ENCODE data around the gene SELENOS.

SELENOS gene, protein sequence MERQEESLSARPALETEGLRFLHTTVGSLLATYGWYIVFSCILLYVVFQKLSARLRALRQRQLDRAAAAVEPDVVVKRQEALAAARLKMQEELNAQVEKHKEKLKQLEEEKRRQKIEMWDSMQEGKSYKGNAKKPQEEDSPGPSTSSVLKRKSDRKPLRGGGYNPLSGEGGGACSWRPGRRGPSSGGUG

DNA sequence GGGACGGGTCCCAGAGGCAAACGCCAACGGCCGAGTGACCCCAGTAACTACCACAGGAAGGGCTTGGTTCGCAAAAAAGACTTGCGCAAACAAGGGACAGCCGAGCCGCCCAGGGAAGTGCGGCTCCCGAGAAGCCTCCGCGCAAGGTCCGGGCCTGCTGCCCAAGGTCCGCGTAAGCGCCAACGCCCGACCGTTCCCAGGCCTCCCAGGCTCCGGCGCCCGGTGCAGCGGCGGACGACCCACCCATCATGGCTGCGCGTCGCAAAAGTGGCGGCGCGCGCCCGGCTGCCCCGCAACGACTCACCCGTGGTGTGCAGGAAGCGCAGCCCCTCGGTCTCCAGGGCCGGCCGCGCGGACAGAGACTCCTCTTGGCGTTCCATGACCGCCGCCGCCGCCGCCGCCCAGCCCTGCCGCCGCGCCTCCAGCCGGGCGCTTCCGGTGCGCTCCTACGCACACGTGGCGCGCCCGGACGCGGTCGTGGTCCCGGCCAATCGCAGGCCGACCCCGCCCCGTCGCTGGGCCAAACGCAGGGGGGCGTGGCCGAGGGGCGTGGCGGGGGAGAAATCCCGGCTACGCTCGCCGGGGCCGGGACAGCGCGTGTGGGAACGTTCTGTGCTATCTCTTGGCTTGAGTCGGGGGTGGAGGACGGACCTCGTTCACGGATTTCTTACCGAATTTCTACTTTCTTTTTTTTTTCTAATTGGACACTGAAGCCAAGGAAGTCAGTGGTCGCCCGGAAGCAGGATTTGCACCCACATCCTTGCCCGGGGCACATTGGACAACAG, at the start of gene SELENOS:
SELENOS (minus strand) TSS at position 448 of the 785 bp plus-strand sequence; CDS start at position 380, 68 bp downstream.
- peak; percentile 71 to 92 (median 72) for DNase-seq (ENCODE audit: low read depth in 3 of 3)

DNA sequence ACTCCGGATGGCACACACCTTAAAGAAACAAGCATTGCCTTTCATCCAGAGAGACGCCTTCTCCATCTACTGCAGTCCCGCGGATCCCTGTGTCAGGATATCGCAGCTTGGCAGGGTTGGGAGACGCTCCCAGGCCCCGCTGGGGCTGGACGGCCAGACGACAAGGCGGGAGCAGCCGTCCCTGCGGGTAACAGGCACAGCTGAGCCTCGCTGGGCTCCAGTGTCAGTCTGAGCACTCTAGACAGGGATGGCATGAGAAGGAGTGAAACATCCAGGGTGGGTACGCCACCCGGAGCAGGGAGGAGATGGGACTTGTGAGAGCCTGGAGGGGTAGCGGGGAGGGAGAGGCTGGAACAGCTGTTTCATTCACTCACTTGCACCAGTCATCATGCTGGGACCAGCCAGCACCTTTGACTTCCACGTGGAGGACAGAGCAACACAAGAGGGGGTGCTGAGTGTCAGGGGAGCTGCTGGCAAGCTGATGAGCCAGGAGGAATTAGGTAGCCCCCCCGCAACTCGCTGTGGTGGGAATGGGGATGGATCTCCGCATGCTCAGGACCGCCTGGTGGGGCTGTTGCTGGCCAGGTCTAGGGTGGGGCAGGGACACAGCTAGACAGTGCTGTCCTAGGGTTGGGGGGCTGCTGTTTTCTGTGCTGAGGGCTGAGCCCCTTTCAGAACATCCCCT, 49.3 kb upstream of the SELENOS start:
- no peak for DNase-seq (ENCODE audit: low read depth in 3 of 3)

DNA sequence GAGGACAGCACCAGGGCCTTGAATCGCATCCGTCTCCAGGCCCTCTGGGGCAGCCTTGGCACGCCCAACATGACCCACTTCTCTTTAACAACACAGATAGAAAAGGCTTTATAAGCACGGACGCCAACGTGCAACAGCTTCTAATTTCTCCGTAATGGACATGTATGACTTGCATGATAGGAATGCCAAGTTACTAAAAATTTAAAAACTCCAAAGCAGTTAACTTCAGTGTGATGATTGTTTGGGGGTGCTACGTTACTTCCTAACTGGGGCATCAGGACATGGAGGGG, 48.7 kb upstream of the SELENOS start:
- no peak for DNase-seq (ENCODE audit: low read depth in 3 of 3)

DNA sequence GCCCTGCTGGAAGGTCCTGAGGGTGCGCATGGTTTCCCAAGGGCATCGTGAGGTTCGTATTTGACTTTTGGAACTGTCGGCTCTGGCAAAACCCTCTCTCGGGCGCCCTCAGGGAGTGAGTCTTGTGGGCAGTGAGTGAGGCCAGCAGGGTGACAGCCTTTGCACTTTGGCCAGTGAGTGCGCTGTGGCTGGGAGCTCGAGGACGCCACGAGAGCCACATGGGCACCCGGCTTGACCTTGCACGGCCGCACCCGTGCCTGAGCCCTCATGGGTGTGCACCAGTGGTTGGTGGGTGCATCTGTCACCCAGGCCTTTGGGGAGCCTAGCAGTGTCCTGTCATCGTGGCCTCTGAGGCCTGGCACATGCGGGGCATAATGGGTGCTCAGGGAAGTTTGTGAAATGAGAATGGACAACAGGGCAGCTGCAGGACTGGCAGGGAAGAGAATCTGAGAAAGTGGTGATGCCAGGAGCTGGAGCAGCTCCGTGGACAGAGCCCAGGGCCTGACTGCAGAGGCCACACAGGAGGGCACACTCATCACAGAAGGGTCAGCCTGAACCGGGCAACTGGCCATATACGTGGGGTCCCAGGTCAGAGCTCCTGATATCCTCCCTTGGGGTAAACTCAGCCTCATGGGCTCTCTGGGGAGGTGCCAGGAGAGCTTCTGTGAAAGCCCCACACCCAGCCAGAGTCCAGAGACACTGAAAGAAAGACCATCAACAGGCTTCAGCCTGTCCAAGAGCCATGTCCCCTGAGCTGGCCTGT, 48.2 kb upstream of the SELENOS start:
- DNase-seq (ENCODE audit: low read depth in 3 of 3), result no peak

DNA sequence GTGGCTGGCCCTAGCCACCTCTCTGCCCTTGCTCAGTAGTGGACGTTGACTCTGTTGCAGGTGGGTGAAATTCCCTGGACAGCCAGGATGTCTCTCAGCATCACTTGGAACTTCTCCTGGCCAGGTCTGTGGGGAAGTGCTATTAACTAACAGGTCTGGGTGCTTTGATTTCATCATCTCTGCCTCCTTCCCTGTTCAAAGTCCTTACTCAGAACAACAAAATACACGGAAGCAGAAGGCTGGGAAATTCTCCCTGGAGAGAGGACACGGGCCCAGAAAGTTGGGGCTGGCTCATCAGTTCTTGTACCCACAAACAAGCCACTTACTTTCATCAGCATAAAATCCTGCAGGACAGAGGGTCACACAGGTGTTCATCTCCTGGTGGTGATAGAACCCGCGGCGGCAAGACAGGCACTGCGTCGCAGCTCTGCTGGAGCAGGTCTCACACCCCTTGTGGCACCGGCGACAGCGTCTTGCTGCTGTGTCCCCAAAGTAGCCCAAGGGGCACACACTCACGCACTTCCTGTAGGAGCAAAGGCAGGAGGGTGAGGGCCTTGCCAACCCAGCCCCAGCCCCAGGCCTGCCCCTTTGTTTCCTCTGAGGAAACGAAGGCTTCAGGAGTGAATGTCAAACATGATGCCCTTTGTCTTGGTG, 47.4 kb upstream of the SELENOS start:
- no peak for DNase-seq (ENCODE audit: low read depth in 3 of 3)

DNA sequence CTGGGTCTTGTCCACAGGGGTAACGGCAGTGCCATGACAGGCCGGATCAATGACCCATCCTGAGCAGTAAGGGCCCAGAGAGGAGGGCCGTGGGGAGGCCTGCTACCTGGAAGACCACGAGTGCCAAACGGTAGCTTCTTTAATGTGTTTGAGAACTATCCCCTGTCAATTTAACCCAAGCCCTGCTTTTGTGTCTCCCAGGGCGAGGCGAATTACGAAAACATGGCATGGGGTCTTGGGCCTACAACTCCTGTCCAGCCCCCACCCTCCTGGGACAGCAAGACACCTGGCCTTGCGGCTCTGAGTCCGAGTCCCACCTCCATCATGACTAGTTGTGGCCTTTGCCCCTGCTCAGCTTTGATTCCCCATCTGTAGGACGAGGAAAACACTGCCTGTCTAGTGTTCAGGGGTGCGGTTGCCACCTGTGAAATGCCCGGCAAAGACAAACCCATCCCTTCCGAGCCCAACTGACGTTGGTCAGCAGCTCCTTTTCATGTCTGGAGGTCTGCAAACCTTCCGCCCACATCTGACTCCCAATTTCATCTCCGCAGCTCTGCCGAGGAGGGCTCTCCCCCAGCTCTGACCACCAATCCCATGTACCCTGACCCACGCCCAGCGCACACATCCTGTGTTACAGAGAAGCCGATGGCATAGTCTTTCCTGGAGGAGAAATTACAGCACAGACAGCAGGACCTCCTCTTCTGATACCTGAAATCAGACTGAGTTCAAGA, 46.7 kb upstream of the SELENOS start:
- DNase-seq (ENCODE audit: low read depth in 3 of 3), result no peak

DNA sequence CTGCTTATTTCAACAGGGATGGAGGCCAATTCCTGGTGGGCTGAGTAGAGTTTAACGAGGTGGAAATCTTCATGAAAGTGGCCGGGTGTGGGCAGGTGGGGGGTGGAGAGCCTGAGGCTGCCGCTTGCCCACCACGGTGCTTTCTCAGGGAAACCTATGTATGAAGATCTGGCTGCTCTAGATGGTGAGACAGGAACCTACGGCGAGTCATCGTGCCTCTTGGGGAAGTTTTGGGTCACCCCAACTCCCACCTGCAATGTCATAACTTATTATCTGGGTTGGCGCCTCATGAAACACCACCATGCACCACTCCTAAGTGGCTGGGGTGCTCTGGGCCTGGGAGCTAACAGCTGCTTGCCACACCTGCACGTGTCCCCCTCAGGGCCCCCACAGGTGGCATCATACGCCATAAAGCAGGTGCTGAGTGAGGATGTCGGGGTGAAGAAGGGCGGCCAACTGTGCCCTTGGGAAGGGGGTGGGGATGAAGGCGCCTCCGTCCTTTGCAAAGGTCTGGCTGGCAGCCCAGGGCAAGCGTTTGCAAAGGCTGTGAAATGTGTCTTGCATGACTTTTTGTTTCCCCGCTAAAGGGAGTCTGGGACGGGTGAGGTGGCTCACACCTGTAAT, 45.7 kb upstream of the SELENOS start:
- DNase-seq (ENCODE audit: low read depth in 3 of 3), result no peak

DNA sequence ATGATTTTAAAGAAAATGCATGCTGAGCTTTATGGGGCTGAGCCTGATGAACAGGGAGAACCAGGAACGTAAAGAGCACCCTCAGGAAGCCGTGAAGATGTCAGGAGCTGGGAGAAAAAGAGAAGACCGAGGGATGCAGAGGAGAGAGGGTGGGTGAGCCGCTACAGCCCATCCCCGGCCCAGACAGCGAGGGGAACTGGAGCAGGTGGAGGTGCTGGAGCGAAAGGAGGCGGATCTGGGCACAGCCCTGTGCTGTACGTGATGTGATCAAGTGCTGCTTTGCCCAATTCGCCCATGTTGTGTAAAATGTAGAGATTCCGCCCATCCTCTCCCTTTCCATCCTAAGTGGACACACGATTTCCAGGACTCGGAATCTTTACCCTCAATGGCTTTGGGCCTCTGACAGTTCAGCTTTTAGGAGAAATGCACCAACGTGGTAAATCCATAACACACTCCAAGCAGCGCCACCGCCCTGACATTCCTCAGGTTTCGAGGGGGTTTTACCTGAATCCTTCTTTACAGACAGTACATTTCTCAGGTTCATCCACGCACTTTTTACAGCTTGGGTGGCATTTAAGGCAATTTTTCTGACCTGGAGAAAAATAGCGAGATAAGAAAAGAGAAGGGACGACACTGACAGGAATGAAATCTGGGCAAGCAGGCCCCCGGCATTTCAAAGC, 44.9 kb upstream of the SELENOS start:
- no peak for DNase-seq (ENCODE audit: low read depth in 3 of 3)

DNA sequence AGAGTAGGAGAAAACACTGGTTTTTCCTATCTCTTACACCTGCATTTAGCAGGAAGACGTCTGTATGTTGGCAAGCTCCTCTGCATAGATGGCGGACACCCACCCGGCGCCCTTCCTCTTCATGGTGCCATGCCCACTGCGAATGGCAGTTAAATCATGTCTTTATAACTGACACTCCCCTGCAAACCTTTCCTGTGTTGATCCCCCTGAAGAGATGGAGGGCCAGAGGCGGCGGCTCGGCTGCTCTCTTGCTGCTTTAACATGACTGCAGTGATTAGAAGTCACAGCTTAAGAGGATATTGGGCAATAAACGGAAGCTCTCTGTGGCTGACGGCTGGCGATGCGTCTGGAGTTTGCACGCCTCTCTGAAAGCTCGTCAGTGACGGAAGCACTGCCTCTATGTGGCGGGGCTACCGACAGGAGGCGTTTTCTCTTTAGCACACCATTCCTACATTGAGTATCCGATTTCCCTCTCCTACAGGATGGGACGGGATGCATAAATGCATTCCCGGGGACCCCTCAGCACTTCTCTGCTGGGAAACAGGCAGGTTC, 43.3 kb upstream of the SELENOS start:
- DNase-seq (ENCODE audit: low read depth in 3 of 3), result peak in 2 of 3 donors; percentile 38 to 50

DNA sequence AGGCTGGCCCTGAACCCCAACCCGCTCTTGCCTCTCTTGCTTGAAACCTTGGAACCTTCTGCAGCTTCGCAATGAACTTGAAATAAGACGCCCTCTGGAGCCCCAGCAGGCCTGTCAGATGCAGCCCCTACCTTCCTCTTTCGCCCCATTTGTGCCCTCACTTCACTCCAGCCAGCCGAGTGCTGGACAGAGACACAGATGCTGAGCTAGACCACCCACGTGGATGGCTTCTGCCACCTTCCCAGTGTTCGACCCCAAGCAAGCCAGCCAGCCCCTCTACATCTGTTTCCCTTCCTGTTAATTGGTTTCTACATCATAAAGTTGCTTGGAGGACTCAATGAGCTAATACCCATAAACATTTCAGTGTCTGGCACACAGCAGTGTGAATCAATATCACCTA, 41.6 kb upstream of the SELENOS start:
- no peak for DNase-seq (ENCODE audit: low read depth in 3 of 3)

DNA sequence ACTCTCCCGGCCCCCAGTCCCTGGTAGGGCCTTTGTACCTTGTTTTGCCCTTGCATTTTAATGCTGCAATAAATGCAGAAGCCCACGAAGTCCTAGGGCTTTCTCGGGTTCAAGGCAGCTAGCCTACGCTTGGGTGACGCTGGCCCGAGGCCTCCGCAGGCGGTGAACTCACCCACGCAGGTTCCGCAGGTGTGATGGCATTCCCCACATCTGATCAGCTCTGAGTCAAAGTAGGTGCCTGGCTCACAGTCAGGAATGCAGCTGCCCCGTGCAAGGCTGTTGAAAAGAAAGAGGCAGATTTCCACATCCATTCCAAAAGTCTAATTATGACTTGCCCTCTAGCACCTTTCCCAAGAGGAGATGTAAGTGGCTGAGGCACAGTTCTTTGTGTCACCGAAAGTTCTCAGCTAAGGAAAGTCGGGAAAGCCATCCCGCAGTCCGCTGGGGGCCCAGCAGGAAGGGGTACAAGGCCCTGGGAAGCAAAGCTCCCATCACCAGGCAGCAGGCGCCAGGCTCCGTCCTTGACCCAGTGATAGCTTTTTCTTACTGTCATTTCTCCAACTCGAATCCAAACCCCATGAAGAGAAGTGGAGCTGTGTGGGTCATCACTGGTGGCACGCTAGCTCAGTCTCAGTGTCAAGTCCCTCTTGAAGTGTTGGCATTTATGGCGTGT, 41.0 kb upstream of the SELENOS start:
- DNase-seq (ENCODE audit: low read depth in 3 of 3), result no peak

DNA sequence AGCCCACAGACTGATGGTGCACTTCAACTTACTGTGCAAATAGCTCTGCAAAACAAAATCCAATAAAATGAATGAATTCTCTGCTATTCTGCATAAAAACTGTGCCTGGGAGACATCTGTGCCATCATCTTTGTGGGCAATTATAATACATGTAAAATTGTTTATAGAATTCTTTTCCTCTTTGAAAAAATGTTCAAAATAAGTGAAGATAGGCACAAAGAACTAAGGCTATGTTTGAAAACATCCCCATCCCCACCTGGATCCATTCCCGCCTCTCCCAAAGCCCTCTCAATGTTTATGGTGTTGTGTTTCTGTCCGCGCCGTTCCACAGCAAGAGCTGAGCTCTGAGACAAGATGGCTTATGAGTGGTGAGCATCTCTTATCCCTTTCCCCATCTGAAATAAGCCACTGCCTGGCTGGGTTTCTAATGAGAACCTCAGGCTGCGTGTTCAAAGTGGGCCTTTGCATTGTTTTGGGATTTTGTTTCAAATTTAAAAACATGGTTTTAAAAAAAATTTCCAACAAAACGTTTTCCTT, 40.1 kb upstream of the SELENOS start:
- no peak for DNase-seq (ENCODE audit: low read depth in 3 of 3)

DNA sequence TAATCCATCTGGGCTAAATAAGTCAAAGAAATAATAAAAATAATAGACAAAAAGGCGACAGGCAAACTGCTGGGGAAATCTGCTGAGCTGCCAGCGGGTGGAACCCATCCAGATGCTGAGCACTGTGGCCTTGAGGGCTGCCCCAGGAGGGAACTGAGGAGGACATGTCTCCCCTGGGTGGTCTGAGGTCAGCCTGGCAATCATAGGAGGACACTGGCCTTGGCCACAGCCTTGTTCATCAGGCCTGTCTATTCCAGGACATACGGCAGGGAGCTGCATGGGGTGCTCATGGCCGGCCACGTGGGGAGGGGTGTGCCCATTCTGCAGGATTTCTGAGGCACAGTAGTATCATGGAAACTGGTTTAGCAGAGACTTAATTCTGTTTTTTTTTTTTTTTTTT, 39.2 kb upstream of the SELENOS start:
- DNase-seq (ENCODE audit: low read depth in 3 of 3), result no peak

DNA sequence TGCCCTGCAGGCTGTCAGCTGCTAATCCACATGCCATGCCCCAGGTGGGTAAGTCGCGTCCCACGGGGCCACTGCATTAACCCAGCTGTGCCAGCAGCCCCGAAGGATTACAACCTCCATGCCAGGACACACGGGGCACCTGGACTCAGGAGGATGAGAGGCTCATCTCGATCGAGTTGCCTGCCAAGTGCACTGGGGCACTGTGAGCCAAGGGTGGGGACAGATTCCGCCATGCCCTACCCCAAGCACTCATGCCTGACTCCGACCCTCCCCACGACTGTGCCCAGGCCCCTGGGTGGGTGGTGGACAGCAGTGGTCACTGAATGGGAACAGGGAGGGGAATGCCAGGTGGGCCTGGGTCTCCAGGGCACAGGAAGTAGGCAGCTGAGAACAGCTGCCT, 38.5 kb upstream of the SELENOS start:
- no peak for DNase-seq (ENCODE audit: low read depth in 3 of 3)

DNA sequence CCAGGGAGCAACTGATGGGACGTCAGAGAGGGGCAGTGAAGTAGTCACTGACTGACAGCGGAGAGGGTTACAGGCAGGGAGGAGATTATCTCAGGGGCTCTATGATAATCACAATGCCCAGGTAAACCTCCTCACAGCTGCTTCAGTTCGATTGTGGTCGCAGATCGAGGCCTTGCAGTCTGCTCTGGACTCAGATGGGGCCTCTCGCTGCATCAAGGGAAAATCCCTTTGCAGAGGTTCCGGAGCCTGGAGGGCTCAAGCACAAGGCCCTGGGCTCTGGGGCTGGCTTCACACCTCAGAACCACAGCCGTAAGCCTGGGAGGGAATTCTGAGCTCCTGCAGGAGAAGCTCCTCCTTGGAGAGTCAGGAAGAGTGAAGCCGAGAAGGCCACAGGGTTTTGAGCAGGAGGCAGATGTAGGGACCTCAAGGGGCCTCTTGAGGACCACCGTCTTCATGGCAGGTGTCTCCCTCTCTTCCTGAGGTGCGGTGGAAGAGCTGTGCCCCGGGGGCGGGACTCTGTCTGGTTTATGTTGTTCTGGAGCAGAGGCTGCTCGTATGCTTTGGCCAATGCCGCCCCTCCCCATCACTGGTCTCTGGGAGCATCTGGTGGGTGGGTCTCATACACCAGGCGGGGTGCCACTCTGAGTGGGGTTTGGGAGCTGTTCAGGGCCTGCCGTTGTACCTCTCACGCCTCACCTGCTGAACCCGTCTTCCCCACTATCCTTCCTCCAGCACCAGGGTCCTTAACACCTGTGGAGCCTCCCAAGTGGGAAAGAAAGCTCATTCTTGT, 37.2 kb upstream of the SELENOS start:
- no peak for DNase-seq (ENCODE audit: low read depth in 3 of 3)

DNA sequence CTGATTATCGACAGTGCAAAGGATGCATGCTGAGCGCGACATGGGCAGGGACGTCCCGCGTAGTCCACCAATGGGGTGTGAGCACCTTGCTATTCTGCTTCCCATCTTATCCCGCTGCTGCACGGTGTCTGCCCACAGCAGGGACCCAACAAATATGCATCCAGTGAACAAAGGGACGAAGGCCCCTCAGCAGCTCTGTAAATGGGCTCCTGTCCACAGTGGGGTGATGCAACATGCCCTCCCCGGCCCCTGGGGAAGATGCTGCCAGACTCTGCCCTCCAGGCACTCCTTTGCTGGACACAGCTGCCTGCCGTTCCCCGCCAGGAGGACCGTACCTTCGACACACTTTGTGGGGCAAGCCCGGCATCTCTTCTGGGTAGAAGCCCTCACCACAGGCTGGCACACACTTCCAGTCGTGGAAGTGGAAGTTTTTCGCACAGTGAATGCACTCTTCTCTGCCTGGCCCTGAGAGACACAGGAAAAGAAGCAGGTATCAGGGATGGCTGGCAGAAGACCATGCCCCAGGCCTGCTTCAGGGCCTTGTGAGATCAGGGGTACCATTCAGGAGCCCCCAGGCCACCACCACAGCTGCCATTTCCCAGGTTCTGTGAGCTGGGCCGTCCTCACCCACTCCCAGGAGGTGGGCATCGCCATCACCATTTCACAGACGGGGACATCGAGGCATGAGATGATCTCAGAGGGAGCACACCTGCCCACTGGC, 35.9 kb upstream of the SELENOS start:
- no peak for DNase-seq (ENCODE audit: low read depth in 3 of 3)

DNA sequence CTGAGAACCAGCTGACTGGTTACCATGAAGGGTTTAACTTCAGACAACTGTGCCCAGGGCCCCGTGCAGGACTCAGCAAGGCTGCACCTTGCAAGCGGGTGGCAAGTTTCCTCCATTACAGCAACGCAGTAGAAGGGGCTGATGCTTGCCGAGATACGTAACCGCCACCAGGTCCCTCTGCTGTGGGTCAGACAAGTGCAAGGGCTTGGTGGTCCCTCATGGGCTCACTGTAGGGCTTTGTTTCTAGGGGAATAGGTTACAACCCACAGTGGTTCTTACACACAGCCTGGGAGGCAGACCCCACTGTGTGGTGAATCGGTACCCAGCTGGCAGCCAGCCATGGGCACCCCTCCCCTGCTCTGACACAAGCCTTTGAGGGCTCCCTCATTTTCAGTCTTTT, 33.2 kb upstream of the SELENOS start:
- DNase-seq (ENCODE audit: low read depth in 3 of 3), result no peak

DNA sequence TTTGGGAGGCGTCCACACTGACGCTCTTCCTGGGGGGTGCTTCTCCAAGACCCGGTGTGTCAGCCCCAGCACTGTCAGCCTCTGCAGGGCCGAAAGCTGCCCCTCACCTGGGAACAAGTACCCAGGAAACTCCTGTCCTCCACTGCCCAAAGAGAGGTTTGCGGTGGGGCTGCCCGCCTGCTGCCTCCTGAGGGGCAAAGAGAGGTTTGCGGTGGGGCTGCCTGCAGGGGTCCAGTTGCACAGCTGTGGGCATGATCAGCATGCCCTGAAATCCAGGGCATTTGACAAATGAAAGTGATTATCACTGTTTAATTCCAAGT, 32.8 kb upstream of the SELENOS start:
- no peak for DNase-seq (ENCODE audit: low read depth in 3 of 3)
